ENCODE measurements around the gene CNTRL.

DNA sequence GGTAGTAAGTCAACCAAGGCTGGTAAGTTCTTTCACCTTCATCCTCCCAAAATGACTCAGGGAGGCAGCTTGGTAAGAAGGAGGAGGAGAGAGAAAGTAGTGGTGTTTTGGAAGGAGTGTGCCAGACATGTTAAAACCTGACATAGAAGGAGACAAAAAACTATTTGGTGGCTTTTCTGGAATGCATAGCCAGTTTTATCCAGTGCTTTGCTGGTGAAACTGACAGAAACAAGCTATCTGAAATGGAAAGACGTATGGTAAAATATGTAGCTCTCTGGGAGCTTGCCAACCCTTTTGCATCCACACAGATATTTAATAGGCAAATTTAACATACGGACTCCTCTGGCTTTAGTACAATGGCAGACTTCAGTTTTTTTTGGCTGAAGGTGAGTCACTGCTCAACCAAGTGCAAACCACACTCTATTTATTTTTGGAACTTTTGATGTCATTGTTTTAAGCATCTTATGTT is 81.5 kb downstream of the CNTRL start:
- TF ChIP-seq, protein P1, sequence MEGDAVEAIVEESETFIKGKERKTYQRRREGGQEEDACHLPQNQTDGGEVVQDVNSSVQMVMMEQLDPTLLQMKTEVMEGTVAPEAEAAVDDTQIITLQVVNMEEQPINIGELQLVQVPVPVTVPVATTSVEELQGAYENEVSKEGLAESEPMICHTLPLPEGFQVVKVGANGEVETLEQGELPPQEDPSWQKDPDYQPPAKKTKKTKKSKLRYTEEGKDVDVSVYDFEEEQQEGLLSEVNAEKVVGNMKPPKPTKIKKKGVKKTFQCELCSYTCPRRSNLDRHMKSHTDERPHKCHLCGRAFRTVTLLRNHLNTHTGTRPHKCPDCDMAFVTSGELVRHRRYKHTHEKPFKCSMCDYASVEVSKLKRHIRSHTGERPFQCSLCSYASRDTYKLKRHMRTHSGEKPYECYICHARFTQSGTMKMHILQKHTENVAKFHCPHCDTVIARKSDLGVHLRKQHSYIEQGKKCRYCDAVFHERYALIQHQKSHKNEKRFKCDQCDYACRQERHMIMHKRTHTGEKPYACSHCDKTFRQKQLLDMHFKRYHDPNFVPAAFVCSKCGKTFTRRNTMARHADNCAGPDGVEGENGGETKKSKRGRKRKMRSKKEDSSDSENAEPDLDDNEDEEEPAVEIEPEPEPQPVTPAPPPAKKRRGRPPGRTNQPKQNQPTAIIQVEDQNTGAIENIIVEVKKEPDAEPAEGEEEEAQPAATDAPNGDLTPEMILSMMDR (IDR thresholded peaks at IDR 0.05; ENCODE audit: poor library complexity, severe bottlenecking) = no peak
- TF ChIP-seq POLR2AphosphoS5 (IDR thresholded peaks at IDR 0.05) (no peak), SMC3 (conservative IDR thresholded peaks at IDR 0.05; ENCODE audit: poor library complexity) (no peak), EP300 (conservative IDR thresholded peaks at IDR 0.05; ENCODE audit: poor library complexity, severe bottlenecking) (no peak), MXI1 (conservative IDR thresholded peaks at IDR 0.05; ENCODE audit: poor library complexity, severe bottlenecking) (no peak), RAD21 (conservative IDR thresholded peaks at IDR 0.05) (no peak)
- TF ChIP-seq, protein P2, sequence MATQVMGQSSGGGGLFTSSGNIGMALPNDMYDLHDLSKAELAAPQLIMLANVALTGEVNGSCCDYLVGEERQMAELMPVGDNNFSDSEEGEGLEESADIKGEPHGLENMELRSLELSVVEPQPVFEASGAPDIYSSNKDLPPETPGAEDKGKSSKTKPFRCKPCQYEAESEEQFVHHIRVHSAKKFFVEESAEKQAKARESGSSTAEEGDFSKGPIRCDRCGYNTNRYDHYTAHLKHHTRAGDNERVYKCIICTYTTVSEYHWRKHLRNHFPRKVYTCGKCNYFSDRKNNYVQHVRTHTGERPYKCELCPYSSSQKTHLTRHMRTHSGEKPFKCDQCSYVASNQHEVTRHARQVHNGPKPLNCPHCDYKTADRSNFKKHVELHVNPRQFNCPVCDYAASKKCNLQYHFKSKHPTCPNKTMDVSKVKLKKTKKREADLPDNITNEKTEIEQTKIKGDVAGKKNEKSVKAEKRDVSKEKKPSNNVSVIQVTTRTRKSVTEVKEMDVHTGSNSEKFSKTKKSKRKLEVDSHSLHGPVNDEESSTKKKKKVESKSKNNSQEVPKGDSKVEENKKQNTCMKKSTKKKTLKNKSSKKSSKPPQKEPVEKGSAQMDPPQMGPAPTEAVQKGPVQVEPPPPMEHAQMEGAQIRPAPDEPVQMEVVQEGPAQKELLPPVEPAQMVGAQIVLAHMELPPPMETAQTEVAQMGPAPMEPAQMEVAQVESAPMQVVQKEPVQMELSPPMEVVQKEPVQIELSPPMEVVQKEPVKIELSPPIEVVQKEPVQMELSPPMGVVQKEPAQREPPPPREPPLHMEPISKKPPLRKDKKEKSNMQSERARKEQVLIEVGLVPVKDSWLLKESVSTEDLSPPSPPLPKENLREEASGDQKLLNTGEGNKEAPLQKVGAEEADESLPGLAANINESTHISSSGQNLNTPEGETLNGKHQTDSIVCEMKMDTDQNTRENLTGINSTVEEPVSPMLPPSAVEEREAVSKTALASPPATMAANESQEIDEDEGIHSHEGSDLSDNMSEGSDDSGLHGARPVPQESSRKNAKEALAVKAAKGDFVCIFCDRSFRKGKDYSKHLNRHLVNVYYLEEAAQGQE (IDR thresholded peaks at IDR 0.05; ENCODE audit: borderline replicate concordance) = no peak

All from neural cell (in vitro differentiated cells).